Activated CD4-positive, CD25-positive, alpha-beta regulatory T cell (primary cell): ENCODE data around the gene LPIN2.

Experiments
- DNase-seq, 4 experiments: peaks; one replicate each; lab custom pipeline; 2025; lab: John Stamatoyannopoulos, UW

LPIN2 gene

DNA sequence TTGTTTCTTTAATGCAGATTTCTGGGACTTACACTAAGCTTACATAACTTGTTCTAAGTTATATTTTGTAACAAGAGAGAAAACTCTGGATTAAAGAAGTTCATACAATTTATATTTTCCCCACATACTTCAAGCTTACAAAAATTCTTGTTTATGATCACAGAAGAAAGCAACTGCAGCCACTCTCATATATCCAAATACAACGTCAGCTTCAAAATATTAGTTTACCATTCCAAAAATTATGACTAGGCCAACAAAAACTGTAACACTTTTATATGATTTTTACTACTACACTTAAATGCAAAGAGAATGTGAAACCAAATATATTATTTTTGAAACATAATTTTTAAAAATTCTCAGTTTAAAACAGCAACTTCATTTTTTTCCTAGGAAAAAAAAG lies 30.9 kb downstream of the LPIN2 start:
- DNase-seq: no peak

DNA sequence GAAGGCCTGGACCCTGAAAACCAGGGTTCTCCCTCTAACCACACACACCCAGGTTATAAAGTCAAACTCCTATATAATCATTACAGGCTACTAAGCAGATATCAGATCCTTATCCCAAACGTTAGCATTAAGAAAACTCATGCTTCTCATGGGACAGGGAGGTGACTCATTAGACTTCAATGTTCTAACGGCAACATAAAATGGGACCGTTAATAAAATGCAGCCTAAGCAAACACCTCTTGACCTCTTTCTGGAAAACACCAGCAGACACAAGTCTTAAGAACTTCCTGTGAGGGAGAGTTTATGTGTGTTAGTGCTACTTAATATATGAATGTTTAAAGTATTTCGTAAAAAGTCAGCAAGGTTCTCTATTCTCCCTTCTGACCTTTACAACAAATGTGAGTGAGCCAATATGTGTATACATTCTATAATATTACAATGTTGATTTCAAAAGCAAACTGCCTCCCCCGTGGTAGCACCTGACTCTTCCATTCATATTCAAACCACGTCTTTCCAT lies 31.7 kb downstream of the LPIN2 start:
- DNase-seq: no peak

DNA sequence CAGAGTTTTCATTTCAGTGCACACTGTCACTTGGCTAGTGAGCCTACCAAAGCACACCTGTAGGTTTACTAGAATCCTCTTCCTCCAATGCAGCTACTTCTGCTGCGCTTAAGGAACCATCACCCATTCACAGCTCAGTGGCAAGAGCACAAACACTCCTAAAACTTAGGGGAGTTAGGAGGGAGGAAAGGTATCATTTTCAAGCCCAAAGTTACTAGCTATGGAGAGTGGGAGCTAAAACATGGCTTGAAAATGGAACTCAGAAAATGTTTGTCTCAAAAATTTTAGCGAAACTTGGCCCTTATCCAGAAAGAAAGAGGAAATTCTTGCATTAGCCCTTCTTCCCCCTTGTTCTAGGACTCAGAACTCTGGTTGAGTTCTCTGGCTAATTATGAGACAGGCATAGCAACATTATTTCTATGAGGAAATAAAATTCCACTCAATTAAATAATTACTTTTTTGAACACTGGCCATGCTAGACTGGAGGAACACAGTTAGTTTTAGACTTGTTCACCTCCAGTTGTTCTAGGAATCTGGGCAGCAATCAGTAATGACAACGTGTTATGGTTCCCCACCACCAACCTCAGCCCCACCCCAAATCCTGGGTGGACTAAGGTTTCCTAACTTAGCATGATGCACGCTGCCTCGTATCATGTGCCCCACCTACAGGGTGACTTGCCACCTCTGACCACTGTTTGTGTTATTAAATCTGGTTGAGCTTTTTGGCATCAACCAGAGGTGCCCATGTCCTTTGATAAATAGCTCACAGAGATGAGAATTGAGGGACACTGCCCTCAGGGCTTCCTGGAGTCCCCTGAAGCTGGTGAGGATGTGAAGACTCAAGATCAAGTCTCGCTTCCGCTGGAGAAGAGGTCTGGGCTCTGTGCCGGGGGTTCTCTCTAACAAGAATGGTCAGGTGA lies 32.8 kb downstream of the LPIN2 start:
- no peak for DNase-seq

DNA sequence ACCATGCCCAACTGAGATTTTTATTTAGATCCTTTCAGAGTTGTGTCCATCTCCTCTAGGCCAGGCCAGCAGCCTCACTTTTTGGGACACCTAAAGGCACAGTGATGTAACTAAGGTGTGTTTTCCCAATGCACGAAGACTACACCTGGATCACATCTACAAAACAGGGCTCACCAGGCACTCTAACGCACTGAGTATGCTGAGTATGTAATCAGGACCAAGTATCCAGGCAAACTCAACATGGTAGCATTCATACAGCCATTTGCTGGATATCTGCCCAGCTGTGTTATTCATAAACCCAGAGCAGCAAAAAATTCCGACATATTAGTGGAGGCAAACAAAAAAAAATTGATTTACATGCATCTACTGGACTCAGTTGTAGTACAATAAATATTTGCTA lies 33.8 kb downstream of the LPIN2 start:
- no peak for DNase-seq

DNA sequence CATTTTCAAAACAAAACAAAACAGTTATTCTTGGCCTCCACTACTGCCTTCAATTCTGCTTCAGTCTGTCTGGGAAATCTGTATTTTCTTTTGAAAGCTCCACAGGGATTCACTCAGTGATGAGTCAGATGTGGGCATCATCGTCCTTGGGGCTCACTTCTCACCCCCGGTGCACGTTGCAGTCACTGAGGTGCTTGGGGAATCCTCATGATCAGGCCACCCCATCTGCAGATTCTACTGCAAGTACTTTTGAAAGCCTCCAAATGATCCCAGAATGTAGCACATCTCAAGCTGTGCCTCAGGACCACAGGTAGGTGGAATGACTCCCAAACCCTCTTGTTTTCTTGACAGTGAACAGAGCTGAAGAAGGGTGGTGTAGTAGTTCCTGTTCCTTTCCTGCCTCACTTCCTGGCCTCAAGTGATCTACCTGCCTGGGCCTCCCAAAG lies 34.3 kb downstream of the LPIN2 start:
- DNase-seq: no peak

DNA sequence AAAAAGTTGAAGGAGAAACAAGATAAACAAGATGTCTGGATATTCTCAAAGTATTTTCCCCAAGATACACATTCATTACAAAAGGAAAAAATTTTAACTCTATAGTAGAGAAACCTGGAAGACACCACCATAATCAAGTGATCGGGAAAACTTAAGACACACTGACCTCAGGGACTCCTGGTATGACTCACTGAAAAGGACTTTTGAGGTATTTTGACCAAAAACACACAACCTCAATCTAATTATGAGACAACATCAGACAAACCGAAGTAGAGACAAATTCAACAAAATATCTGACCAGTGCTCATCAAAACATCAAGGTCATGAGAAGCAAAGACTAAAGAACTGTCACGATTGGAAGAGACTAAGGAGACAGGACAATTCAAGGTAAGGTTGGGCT lies 34.7 kb downstream of the LPIN2 start:
- DNase-seq: no peak

DNA sequence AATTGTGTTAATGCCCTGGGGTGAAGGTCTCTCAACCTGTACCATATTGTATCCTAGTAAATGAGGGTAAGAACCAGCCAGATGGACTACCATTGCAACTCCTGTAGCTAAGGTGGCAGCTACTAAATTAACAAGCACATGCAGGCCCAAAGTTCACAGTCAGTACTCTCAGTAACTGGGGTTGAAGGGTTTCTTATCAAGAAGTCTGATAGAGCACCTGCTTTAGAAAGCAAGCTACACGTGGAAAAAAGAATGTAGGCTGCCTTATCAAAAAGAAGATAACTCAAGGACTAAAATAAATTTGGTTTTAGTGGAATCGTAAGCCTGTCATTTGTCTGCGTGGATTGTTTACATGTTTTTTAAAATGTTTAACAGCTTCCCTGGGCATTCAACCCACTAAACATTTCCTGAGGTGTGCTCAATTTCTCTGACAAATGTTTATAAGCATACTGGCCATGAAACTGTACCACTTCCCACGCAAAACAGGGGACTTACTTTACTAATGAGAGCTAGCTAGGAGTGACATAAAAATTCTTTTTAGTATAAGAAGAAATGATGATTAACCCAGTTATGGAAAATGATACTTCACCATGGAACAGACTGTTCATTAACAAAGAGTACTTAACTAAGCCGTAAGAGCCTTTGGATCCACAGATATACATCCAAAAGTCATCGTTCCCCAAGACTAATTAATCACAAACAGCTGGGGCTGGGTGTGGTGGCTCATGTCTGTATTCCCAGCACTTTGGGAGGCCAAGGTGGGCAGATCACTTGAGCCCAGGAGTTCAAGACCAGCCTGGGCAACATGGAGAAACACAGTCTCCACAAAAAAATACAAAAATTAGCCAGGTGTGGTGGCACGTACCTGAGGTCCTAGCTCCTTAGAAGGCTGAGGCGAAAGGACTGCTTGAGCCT lies 36.5 kb downstream of the LPIN2 start:
- DNase-seq: no peak

DNA sequence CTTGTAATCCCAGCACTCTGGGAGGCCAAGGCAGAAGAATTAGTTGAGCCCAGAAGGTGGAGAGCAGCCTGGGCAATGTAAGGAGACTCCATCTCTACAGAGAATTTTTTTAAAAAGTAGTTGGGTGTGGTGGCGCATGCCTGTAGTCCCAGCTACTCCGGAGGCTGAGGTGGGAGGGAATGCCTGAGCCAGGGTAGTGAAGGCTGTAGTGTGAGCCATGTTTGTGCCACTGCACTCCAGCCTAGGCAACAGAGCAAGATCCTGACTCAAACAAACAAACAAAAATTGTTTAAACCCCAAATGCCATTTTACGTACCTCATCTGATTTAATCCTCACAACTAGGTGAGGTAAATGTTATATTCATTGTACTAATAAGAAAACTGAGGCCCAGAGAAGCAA lies 38.2 kb downstream of the LPIN2 start:
- DNase-seq: no peak

DNA sequence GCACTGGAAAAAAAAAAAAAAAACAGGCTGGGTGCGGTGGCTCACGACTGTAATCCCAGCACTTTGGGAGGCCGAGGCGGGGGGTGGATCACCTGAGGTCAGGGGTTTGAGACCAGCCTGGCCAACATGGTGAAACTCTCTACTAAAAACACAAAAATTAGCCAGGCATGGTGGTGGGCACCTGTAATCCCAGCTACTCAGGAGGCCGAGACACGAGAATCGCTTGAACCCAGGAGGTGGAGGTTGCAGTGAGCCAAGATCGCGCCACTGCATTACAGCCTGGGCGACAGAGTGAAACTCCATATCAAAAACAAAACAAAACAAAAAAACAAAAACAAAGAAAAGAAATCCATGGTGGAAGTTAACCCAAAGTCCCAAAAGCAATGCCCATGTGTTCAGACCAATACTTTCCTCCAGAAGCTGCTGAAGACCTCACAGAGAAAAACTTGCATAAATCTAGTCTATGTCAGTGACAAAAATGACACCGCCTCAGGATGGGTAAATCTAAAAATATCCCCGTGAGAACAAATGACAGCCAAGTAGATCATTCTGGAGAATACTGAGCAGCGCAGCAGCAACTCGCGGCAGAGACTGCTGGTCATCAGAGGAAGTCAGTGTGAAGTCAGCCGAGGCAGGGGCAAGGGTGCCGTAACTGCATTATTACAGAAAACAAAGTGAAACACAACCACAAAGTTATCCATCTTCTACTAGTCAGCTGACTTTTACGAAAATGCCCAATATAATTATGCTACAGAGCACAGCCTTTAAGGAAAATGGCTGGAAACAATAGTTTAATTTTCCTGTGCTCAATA lies 41.0 kb downstream of the LPIN2 start:
- peak; percentile 22 to 37 (median 35) for DNase-seq

DNA sequence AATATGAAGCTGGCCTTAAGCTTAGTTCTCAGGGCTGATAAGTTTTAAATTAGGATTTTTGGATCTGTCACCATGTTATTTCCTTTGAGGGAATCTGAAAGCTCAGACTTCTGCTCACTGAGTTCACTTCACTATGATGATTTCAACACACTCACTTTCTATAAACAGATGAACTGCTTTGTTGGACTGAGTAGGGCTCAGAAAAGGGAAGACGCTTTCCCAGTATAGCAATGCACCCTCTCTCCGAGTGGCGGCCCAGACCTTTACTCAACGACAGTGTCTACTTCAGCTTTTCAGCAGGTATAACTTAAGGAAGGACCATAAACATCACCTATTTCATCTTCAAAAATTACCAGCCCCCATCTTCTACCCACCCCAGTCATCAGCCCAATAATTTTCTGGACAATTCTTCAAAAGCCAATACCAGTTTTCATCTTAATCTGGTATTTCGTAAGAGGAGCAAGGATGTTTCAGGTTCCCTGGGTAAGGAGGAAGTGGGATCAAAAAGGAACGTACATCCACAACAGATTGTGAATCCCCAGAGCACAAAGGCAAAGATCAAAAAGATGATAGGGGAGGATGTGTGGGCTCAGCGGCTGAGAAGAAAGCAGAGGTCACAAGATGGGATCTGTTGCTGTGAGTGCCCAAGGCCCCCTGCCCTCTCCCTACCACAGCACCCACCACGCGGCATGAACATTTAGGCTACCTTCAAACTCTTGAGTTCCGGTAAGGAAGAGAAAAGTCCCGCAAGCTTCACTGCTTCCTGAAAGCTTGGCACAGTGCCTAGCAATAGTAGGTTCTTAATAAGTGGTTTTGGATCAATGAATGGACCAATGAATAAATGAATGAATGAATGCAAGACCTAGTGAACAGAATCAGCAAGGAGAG lies 41.9 kb downstream of the LPIN2 start:
- DNase-seq: peak in 1 of 4 experiments; percentile 7

DNA sequence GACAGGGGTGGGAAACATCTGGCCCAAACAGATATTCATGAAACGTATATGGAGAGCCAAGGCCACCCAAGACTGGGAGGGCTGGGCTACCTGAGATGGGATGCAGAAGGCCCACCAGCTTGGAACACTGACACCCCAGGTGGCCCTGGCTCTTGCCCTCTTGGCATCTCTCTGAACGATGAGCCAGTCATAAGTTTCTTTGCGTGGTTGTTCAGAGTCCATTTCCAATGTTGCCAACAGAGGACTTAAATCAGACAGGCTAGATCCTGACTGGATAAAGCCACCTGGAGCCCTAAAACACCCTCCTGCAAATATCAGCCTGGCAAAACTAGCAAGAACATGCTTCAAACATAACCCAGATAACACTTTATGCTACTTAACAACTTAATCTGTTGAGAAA lies 42.6 kb downstream of the LPIN2 start:
- DNase-seq: no peak

DNA sequence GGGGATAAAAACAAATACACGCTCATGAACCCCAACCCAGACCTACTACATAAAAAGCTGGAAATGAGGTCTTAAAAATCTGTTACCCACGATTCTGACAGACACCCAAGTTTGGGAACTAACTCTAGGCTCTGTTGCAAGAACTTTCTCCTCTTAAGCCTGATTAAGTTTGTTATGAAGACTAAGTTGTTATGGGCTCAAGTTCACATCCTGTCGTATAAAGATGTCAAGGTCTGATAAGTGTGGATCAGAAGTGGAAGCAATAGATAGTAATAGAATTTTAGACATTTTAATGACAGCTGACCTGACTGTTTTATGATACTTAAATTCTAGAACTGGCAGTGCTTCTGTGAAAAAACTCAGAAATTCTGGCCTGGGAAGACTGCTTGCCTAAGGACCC lies 43.2 kb downstream of the LPIN2 start:
- DNase-seq: no peak

DNA sequence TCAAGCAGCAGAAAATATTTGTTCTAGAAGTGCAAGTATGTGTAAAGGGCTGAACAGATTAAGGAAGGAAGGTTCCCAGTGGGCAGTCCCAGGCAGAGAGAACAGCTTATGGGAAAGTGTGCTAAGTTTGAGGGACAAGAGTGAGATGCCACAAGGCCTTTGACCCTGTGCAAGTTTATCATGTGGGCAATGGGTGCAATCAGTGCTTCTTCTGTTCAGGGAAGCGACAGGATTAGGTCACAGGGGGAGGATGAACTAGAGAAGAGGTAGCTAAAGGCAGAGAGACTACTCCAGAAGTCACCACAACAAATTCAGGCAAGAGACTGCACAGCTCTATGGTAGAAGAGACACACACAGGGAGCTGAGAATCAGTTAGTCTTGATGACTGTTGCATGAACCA lies 44.3 kb downstream of the LPIN2 start:
- no peak for DNase-seq

DNA sequence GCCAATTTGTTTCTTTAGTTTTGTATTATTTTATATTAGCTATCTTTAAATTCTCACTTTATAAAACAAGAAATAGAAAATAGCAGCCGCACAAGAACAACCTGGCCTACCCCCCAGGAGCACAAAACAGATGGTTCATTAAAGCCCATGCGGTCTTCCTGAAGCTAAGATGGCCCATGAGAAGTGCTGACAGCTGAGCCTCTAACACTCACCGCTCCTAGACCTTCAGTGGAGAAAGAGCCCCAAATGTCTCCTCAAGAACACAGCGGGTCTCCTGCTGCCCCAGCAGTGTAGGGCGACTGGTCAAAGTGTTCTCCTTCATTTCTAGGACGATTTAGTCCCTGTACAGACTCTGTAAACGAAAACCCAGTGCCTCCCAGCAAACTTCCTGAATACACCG lies 45.1 kb downstream of the LPIN2 start:
- no peak for DNase-seq

DNA sequence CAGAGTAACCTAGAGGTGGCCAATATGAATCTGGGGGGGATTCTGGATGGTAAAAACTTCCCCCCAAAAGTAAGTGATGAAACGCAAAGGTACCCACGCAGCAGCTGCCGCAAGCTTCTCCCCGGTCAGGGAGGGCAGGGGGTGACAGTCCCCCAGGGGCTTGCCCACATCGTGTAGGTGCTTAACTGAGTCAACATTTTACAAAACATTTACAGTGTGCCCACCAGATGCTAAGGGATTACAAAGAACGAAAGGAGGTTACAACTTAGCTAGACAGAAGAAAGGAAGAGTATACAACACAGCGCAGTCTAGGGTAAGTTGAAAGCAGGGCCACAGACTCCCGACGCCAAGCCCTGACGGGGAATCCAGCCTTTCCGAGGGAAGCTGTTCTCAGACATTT lies 45.6 kb downstream of the LPIN2 start:
- DNase-seq: no peak

DNA sequence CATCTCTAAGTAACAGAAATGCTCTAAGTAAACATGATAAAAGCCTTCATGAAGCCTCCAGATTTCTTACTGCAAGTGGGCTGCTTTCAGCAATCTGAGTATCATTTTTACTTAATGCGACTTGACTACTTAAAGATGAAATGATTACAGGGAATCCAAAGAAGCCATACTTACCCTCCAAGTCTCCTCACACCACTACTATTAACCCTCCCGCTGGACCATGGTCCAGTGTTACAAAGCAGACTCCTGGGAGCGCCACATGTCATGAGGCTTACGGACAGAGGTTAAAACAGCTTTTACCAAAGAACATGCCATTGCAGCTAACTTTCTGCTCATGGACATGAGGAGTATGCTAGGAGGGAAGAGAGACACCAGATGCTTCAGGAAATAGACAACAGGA lies 46.4 kb downstream of the LPIN2 start:
- no peak for DNase-seq

DNA sequence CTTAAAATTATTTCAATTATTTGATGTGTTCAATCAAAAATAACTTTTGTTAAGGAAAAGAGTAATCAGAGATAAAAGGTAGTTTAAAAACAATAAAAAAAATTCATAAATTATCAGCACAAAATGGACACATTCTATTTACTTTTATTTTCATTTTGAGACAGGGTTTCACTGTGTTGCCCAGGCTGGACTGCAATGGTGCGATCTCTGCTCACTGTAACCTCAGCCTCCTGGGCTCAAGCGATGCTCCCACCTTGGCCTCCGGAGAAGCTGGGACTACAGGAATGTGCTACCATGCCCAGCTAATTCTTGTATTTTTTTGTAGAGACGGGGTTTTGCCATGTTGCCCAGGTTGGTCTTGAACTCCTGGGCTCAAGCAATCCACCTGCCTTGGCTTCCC lies 47.1 kb downstream of the LPIN2 start:
- DNase-seq: no peak

DNA sequence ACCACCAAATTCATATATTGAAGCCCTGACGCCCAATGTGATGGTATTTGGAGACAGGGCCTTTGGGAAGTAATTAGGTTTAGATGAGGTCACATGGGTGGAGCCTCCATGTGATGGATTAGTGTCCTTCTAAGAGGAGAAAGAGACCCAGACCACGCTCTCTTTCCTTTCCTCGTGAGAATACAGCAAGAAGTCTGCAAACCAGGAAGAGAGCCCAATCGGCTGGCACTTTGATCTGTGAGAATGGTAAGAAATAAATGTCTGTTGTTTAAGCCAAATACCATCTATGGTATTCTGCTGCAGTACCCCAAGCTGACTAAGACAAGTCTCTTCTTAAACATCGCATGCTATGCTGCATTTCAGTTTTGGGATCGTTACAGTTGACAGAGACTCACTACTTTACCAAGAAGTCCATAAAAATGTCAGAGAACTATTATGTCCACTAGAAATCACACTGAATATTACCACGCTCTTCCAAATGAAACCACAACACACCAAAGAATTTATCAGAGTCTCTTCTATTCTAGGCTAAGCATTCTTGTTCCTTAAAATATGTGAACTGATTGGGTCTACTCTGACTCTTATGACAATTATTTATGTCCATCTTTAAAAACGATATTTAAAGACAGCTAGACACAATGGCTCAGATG lies 48.5 kb downstream of the LPIN2 start:
- DNase-seq: no peak
